A673 (cell line): ENCODE data around the gene CNN2. TPM values are rescaled to one million over a fixed set of nuclear protein-coding genes. Genes with fewer than 3 reads are reported as not detected.

Experiments
- BruUV-seq: library from RNA; stranded (reverse); fragments of 400-500 nt; replicated peaks from 2 replicates; lab custom pipeline; 2021; lab: Mats Ljungman, UMichigan
- CTCF ChIA-PET: fragments of 300-600 bp; sonication (Branson Sonifier 250); formaldehyde crosslinking; loops from one replicate; lab custom pipeline; 2022; ENCODE audit warnings: antibody characterized with exemption; lab: Charles Lee
- POLR2A ChIA-PET: fragments of 300-600 bp; sonication (Branson Sonifier 250); formaldehyde crosslinking; loops from one replicate; lab custom pipeline; 2022; ENCODE audit warnings: antibody characterized with exemption; ENCODE audit not compliant: low non-redundant PET; lab: Charles Lee
- DNase-seq: peaks from one replicate; pipeline ENCODE4 v3.0.0-alpha.2; 2015; ENCODE audit warnings: low spot score
- H3K27ac ChIP-seq: fragments of 200-600 bp; sonication (generic); 2 replicates; pipeline ENCODE4 v1.5.1; 2016; ENCODE audit warnings: mixed run types, low read depth, mild to moderate bottlenecking, mixed read lengths, antibody characterized with exemption, low read length; ENCODE audit not compliant: poor library complexity, severe bottlenecking
- H3K27me3 ChIP-seq: fragments of 200-600 bp; sonication (generic); replicated peaks from 2 replicates; pipeline ENCODE4 v1.6.1; 2017; ENCODE audit warnings: mixed run types, low read depth, mild to moderate bottlenecking, mixed read lengths, antibody characterized with exemption, low read length; ENCODE audit not compliant: insufficient read depth, poor library complexity
- H3K36me3 ChIP-seq: fragments of 200-600 bp; sonication (generic); 2 replicates; pipeline ENCODE4 v1.6.1; 2016; ENCODE audit warnings: mixed run types, mild to moderate bottlenecking, mixed read lengths, antibody characterized with exemption, low read length; ENCODE audit not compliant: insufficient read depth, poor library complexity, severe bottlenecking
- H3K4me1 ChIP-seq: fragments of 200-600 bp; sonication (generic); 2 replicates; pipeline ENCODE4 v1.6.1; 2017; ENCODE audit warnings: mixed run types, mild to moderate bottlenecking, mixed read lengths, antibody characterized with exemption, low read length; ENCODE audit not compliant: insufficient read depth, poor library complexity, severe bottlenecking
- H3K4me3 ChIP-seq: fragments of 200-600 bp; sonication (generic); 2 replicates; pipeline ENCODE4 v1.5.1; 2016; ENCODE audit warnings: low read depth, mixed run types, mild to moderate bottlenecking, mixed read lengths, low read length; ENCODE audit not compliant: poor library complexity, severe bottlenecking
- H3K9me3 ChIP-seq: fragments of 200-600 bp; sonication (generic); 2 replicates; pipeline ENCODE4 v1.6.1; 2016; ENCODE audit warnings: mixed run types, low read depth, mild to moderate bottlenecking, mixed read lengths, antibody characterized with exemption, low read length; ENCODE audit not compliant: poor library complexity, severe bottlenecking
- EZH2 ChIP-seq: fragments of 200-600 bp; sonication (generic); IDR thresholded peaks from 2 replicates; pipeline ENCODE4 v1.6.1; 2017; ENCODE audit warnings: borderline replicate concordance, low read depth, mild to moderate bottlenecking, mixed read lengths, antibody characterized with exemption, low read length; ENCODE audit not compliant: poor library complexity, severe bottlenecking
- intact Hi-C: fragments of 100-400 bp; cut with micrococcal nuclease; formaldehyde crosslinking; loops from one replicate; pipeline ENCODE4 v1.10.0; 2022; ENCODE audit not compliant: unreplicated experiment
- total RNA-seq: library from RNA; stranded (reverse); gene quantifications from 2 replicates; pipeline ENCODE4 v1.2.3, GENCODE V29; 2021
- TF ChIP-seq, protein P1 (sequence below): fragments of 300-800, 200-600 bp; sonication (generic); conservative IDR thresholded peaks from 2 replicates; pipeline ENCODE4 v1.5.1; 2017; ENCODE audit warnings: low read depth, mild to moderate bottlenecking, antibody characterized with exemption, low read length, moderate library complexity, mixed read lengths

The CNN2 gene
- total RNA-seq, 1 experiment from 2014 or later = 112 TPM

DNA sequence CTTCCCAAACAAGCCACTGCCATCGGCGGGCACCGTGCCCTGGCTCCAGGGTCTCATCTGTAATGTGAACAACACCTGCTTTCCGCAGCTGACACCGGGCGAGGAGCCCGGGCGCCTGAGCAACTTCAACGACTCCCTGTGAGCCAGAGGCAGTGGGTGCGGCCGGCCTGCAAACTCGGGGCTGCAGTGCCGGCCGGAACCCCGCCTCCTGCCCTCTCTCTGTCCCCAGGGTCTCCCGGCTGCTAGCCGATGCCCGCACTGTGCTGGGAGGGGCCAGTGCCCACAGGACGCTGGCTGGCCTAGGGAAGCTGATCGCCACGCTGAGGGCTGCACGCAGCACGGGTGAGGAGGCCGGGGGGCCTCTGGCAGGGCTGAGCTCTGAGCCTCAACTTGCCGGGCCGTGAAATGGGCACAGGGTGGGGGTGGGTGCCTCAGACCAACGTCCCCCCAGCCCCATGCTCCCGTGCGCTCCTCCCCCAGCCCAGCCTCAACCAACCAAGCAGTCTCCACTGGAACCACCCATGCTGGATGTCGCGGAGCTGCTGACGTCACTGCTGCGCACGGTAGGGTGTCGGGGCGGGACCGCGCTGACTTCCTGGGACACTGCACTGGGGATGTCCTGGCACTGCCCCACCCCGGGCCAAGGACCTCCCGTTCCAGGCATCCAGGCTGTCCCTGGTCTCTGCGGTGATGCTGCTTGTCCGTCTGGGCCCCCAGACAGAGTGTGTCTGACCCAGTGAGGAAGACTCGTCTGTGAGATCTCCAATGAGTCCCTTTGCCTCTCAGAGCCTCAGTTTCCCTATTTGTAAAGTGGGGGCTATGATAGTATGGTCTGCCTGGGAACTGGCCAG is 15.7 kb downstream of the CNN2 start:
- peaks cover 31% of the 10 kb centered on the region for H3K4me1 ChIP-seq
- CTCF ChIA-PET = no interaction called here
- H3K4me3 ChIP-seq = peak overlapping the region; percentile 54
- peak overlapping the region; percentile 73 for H3K27ac ChIP-seq
- intact Hi-C loops = no loop called here
- no peak for TF ChIP-seq EZH2
- TF ChIP-seq, protein P1, sequence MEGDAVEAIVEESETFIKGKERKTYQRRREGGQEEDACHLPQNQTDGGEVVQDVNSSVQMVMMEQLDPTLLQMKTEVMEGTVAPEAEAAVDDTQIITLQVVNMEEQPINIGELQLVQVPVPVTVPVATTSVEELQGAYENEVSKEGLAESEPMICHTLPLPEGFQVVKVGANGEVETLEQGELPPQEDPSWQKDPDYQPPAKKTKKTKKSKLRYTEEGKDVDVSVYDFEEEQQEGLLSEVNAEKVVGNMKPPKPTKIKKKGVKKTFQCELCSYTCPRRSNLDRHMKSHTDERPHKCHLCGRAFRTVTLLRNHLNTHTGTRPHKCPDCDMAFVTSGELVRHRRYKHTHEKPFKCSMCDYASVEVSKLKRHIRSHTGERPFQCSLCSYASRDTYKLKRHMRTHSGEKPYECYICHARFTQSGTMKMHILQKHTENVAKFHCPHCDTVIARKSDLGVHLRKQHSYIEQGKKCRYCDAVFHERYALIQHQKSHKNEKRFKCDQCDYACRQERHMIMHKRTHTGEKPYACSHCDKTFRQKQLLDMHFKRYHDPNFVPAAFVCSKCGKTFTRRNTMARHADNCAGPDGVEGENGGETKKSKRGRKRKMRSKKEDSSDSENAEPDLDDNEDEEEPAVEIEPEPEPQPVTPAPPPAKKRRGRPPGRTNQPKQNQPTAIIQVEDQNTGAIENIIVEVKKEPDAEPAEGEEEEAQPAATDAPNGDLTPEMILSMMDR = no peak
- DNase-seq = peak; percentile 85
- no peaks in the 10 kb centered on the region for H3K9me3 ChIP-seq
- POLR2A ChIA-PET = no interaction called here
- peaks cover 4% of the 10 kb centered on the region for H3K36me3 ChIP-seq
- no TSS peak for BruUV-seq
- no peaks in the 10 kb centered on the region for H3K27me3 ChIP-seq

DNA sequence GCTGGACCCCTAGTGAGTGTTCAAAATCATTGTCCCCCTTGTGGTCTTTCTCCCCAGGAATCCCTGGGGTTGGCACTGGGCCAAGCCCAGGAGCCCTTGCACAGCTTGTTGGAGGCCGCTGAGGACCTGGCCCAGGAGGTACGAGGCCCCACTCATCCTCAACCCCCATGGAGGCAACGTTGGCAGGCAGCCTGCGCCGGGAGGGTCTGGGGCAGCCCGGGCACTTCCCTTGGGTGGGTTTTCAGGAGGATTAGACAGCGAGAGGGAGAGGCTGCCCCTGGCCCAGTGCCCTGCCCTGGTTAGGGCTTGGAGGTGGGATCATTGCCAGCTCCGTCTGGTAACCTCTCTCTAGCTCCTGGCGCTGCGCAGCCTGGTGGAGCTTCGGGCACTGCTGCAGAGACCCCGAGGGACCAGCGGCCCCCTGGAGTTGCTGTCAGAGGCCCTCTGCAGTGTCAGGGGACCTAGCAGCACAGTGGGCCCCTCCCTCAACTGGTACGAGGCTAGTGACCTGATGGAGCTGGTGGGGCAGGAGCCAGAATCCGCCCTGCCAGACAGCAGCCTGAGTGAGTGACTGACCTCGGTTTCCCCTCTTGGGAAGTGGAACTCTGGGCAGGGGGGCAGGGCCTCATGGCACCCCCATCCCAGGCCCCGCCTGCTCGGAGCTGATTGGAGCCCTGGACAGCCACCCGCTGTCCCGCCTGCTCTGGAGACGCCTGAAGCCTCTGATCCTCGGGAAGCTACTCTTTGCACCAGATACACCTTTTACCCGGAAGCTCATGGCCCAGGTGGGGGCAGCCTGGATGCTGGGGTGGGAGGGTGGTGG is 16.5 kb downstream of the CNN2 start:
- peaks cover 31% of the 10 kb centered on the region for H3K4me1 ChIP-seq
- intact Hi-C loops = no loop called here
- TF ChIP-seq, protein P1 = no peak
- no peak for TF ChIP-seq EZH2
- H3K27me3 ChIP-seq = no peaks in the 10 kb centered on the region
- CTCF ChIA-PET = no interaction called here
- H3K4me3 ChIP-seq = peak overlapping the region; percentile 54
- H3K9me3 ChIP-seq = no peaks in the 10 kb centered on the region
- peak; percentile 57 for DNase-seq
- POLR2A ChIA-PET = interaction anchor here (0.6 kb wide), 1 partner anchor 24 kb away, joined by 13 read pairs; the partner anchor contains the start of gene ARHGAP45
- H3K27ac ChIP-seq = peak overlapping the region; percentile 73
- H3K36me3 ChIP-seq = no peaks in the 10 kb centered on the region
- no TSS peak for BruUV-seq

DNA sequence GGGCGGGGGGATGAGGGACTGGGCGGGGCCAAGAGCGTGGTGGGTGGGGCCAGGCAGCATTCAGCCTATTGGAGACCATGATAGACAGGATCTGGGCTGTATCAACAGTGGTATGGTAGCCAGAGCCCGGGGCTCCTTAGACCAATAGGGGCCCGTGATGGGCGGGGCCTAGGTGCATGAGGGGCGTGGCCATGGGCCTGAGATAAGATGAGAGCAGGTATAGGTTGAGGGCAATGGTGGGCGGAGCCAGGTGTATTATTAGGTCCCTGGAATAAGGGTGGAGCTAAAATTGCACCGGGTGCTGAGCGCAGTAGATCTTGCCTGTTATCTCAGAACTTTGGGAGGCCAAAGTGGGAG is 18.8 kb downstream of the CNN2 start:
- Histone ChIP-seq H3K27me3 (no peaks in the 10 kb centered on the region), H3K27ac (no peak overlapping the region), H3K4me3 (no peak overlapping the region), H3K4me1 (peaks cover 31% of the 10 kb centered on the region), H3K9me3 (no peaks in the 10 kb centered on the region), H3K36me3 (no peaks in the 10 kb centered on the region)
- peak; percentile 85 for DNase-seq
- CTCF ChIA-PET = no interaction called here
- BruUV-seq = no TSS peak
- TF ChIP-seq, protein P1 = no peak
- TF ChIP-seq EZH2 = no peak
- POLR2A ChIA-PET = no interaction called here
- intact Hi-C loops = no loop called here
